Endothelial cell of umbilical vein (primary cell): Measurements from ENCODE around the gene BEND3. TPM values are rescaled to one million over a fixed set of nuclear protein-coding genes. Genes with fewer than 3 reads are reported as not detected.

Experiments
- BruUV-seq: library from RNA; stranded (reverse); fragments of 400-500 nt; replicated peaks from 2 replicates; lab custom pipeline; 2021; lab: Mats Ljungman, UMichigan
- CTCF ChIA-PET: fragments of 300-600, 350-600 bp; sonication (Branson Sonifier 250); formaldehyde crosslinking; loops from one replicate; lab custom pipeline; 2021; ENCODE audit warnings: antibody characterized with exemption, inconsistent platforms; lab: Charles Lee
- POLR2A ChIA-PET: fragments of 300-600, 350-600 bp; sonication (Branson Sonifier 250); formaldehyde crosslinking; loops from one replicate; lab custom pipeline; 2021; ENCODE audit warnings: antibody characterized with exemption, inconsistent platforms; lab: Charles Lee
- DNase-seq: peaks from one replicate; pipeline ENCODE4 v3.0.0-alpha.2; 2011; ENCODE audit warnings: low read depth, low spot score
- FAIRE-seq: peaks from 2 replicates; lab custom pipeline; 2011; peaks lifted over from hg19 to GRCh38; lab: Jason Lieb, UNC
- H2AFZ ChIP-seq: 2 replicates; pipeline ENCODE4 v1.6.0; 2012; ENCODE audit warnings: low read depth, low read length, control low read depth, inconsistent platforms
- H3K27ac ChIP-seq: 2 replicates; pipeline ENCODE4 v1.5.1; 2011; ENCODE audit warnings: low read depth, mild to moderate bottlenecking, control low read depth, low read length, moderate library complexity; ENCODE audit not compliant: insufficient read depth
- H3K27me3 ChIP-seq, 2 experiments: 2 replicates each; pipeline versions ENCODE4 v1.6.0 to v1.6.1; 2011; ENCODE audit warnings: low read length in 2 of 2, mixed read lengths in 1 of 2; ENCODE audit not compliant: control insufficient read depth in 2 of 2, insufficient read depth in 2 of 2
- H3K36me3 ChIP-seq, 2 experiments: 2 replicates in 1 of 2; 3 replicates in 1 of 2; pipeline ENCODE4 v1.5.1; 2011; ENCODE audit warnings: low read length in 2 of 2, mild to moderate bottlenecking in 1 of 2, moderate library complexity in 1 of 2; ENCODE audit not compliant: control insufficient read depth in 2 of 2, insufficient read depth in 2 of 2; ENCODE audit errors: extremely low read depth in 1 of 2
- H3K4me1 ChIP-seq: 3 replicates; pipeline ENCODE4 v1.5.1; 2011; ENCODE audit warnings: mild to moderate bottlenecking, low read length; ENCODE audit not compliant: control insufficient read depth, insufficient read depth; ENCODE audit errors: extremely low read depth
- H3K4me2 ChIP-seq: 2 replicates; pipeline ENCODE4 v1.6.1; 2011; ENCODE audit warnings: low read length, control low read depth, mixed read lengths; ENCODE audit not compliant: insufficient read depth
- H3K4me3 ChIP-seq, 3 experiments: fragments of 200-600 bp in 1 of 3; sonication (generic), shearing (Covaris generic) in 1 of 3; replicated peaks in 1 of 3; 2 replicates each; pipeline ENCODE4 v1.5.1; 2011 to 2016; ENCODE audit warnings: control low read depth in 3 of 3, low read length in 3 of 3, mild to moderate bottlenecking in 2 of 3, inconsistent platforms in 1 of 3, low read depth in 1 of 3, moderate library complexity in 1 of 3; ENCODE audit not compliant: insufficient read depth in 1 of 3
- H3K79me2 ChIP-seq: 2 replicates; pipeline ENCODE4 v1.6.0; 2012; ENCODE audit warnings: low read length, inconsistent platforms; ENCODE audit not compliant: control insufficient read depth, insufficient read depth
- H3K9ac ChIP-seq: replicated peaks from 2 replicates; pipeline ENCODE3; 2011; ENCODE audit warnings: low read length, control low read depth; ENCODE audit not compliant: insufficient read depth; ENCODE audit errors: extremely low read depth
- H3K9me1 ChIP-seq: replicated peaks from 3 replicates; pipeline ENCODE4 v1.6.0; 2011; ENCODE audit warnings: mild to moderate bottlenecking, low read length; ENCODE audit not compliant: control insufficient read depth, insufficient read depth; ENCODE audit errors: extremely low read depth
- H3K9me3 ChIP-seq: replicated peaks from 2 replicates; pipeline ENCODE4 v1.5.1; 2012; ENCODE audit warnings: low read length, inconsistent platforms; ENCODE audit not compliant: control insufficient read depth, insufficient read depth
- H4K20me1 ChIP-seq: replicated peaks from 2 replicates; pipeline ENCODE3; 2011; ENCODE audit warnings: mild to moderate bottlenecking, low read length; ENCODE audit not compliant: control insufficient read depth, insufficient read depth; ENCODE audit errors: extremely low read depth
- EZH2 ChIP-seq: IDR thresholded peaks from 2 replicates; pipeline ENCODE4 v1.6.1; 2012; ENCODE audit warnings: borderline replicate concordance, low read depth, mild to moderate bottlenecking, moderate library complexity, low read length, inconsistent platforms; ENCODE audit not compliant: severe bottlenecking
- JUN ChIP-seq: IDR thresholded peaks from 2 replicates; pipeline ENCODE4 v1.6.1; 2011; ENCODE audit warnings: borderline replicate concordance, low read depth; ENCODE audit not compliant: insufficient read length, insufficient read depth
- MYC ChIP-seq: IDR thresholded peaks from one replicate; pipeline ENCODE4 v1.6.1; 2011; ENCODE audit warnings: mild to moderate bottlenecking, low read depth, low read length
- POLR2A ChIP-seq: IDR thresholded peaks from 2 replicates; pipeline ENCODE4 v1.6.1; 2012; ENCODE audit warnings: low read depth, mild to moderate bottlenecking, control low read depth, low read length
- dilution Hi-C: fragments of 300-500 bp; cut with MboI; formaldehyde crosslinking; loops from one replicate; pipeline ENCODE4 v1.15.0; 2019; ENCODE audit warnings: low sequenced_read_pairs; ENCODE audit not compliant: extremely low pct_ligation_motif_present
- intact Hi-C: fragments of 100-400 bp; cut with micrococcal nuclease; formaldehyde crosslinking; loops from one replicate; pipeline ENCODE4 v1.10.0; 2022
- polyA plus RNA-seq, 4 experiments: library from polyadenylated mRNA; depleted of rRNA in 3 of 4; stranded (reverse) in 3 of 4; unstranded in 1 of 4; fragments of >200 nt; gene quantifications; 2 replicates each; pipeline versions ENCODE4 v1.2.1 to v1.2.3, GENCODE V29; 2011 to 2012; ENCODE audit warnings: missing spikeins in 1 of 4
- total RNA-seq: library from RNA; stranded (reverse); gene quantifications from 2 replicates; pipeline ENCODE4 v1.2.3, GENCODE V29; 2021

BEND3 gene
- total and polyA plus RNA-seq, 2 donors (not counting 3 experiments of a cell fraction or from before 2014, with no cell fraction given): 1.6 to 4.8 TPM

DNA sequence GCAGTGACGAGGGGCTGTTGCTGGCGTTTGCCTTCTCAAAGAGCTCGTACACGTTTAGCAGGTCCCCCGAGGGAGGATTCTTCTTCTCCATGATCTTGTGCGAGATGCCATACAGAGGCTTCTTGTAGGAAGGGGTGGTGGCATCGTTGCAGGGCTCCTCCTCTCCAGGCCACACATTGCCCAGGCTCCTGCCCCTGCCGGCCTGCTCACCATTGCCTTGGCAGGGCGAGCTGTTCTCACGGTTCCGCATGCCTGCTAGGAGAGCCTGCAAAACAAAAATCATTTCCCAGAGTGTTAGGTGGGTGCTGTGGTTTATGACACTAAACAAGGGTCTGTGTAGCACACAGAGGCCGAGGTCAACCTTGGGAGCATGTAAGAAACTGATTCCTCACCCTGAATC, 44.6 kb downstream of the BEND3 start:
- BruUV-seq: no TSS peak
- no peak for DNase-seq
- POLR2A ChIA-PET: no interaction called here
- intact Hi-C loops: no loop called here
- TF ChIP-seq EZH2 (no peak), JUN (no peak)
- H3K79me2 ChIP-seq: no peaks in the 10 kb centered on the region
- no peaks in the 10 kb centered on the region for H3K36me3 ChIP-seq
- no peaks in the 10 kb centered on the region for H3K4me1 ChIP-seq
- H3K9ac ChIP-seq: no peak overlapping the region
- no peaks in the 10 kb centered on the region for H3K9me1 ChIP-seq
- CTCF ChIA-PET: interaction anchor here (0.7 kb wide), 1 partner anchor 43 kb away, joined by 5 read pairs; no protein-coding TSS in a partner anchor
- H3K4me2 ChIP-seq: no peak overlapping the region
- FAIRE-seq: no peak
- no peak overlapping the region for H3K27ac ChIP-seq
- no peak overlapping the region for H3K4me3 ChIP-seq
- H3K9me3 ChIP-seq: no peaks in the 10 kb centered on the region
- no peak overlapping the region for H2AFZ ChIP-seq
- H3K27me3 ChIP-seq: no peaks in the 10 kb centered on the region
- dilution Hi-C loops: no loop called here
- H4K20me1 ChIP-seq: no peaks in the 10 kb centered on the region

DNA sequence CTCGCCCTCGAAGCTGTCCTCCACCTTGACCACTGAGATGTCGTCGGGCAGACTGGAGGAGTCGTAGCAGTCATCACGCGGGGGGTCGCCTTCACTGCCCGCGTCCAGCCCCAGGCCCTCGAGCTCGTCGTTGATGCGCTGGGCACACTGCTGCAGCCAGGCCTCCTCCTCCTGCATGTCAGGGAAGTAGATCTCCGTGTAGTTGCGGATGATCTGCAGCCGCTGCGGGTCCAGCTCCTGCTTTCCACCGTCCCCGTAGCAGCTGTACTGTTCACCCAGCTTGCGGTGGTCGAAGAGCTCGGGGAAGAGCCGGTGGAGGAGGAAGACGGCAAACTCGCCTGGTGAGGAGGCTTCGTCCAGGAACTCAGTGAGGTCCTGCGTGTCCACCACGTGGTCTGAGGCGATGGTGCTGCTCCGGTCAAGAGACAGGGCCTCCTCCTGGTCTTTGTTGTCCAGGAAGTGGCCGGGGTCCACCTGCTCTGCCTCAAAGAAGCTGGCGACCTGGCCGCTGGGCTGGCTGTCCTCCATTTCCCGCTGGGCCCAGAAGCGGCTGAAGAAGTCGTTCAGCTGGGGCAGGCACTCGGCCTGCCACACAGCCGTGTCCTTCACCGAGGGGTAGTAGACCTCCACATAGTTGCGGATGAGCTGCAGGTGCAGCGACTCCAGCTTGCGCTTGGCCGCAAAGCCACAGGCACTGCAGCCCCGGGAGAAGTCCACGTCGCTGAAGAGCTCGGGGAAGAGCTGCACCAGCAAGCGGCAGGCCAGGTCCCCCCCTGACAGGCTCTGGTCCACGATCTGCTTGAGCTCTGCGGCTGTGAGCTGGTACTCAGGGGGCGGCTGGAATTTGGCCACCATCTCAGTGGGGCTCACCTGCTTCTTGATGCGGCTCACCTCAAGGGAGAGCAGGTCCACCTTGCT, 45.4 kb downstream of the BEND3 start:
- no peak overlapping the region for H3K9ac ChIP-seq
- dilution Hi-C loops (no loop called here), intact Hi-C loops (no loop called here)

More for the DNA sequence above, 45.4 kb downstream of the BEND3 start:
- no peaks in the 10 kb centered on the region for H3K27me3 ChIP-seq
- no peaks in the 10 kb centered on the region for H3K79me2 ChIP-seq
- CTCF ChIA-PET: interaction anchor here (0.7 kb wide), 1 partner anchor 44 kb away, joined by 5 read pairs; no protein-coding TSS in a partner anchor
- H3K9me3 ChIP-seq: no peaks in the 10 kb centered on the region
- H3K27ac ChIP-seq: no peak overlapping the region
- DNase-seq: no peak
- POLR2A ChIA-PET: no interaction called here
- TF ChIP-seq POLR2A (no peak), JUN (no peak), MYC (no peak)
- no peaks in the 10 kb centered on the region for H4K20me1 ChIP-seq
- H3K4me3 ChIP-seq: no peak overlapping the region
- no peaks in the 10 kb centered on the region for H3K4me1 ChIP-seq
- BruUV-seq: no TSS peak
- no peak overlapping the region for H3K4me2 ChIP-seq
- FAIRE-seq: no peak
- no peak overlapping the region for H2AFZ ChIP-seq
- no peaks in the 10 kb centered on the region for H3K36me3 ChIP-seq
- H3K9me1 ChIP-seq: no peaks in the 10 kb centered on the region
